Astrocyte of the cerebellum (primary cell): Measurements from ENCODE around the gene PLXNA2.
A peak's percentile ranks its signal among the peaks of the same experiment; 100 is the strongest.

Experiments
- DNase-seq: peaks from one replicate; pipeline ENCODE4 v3.0.0-alpha.2; 2011; ENCODE audit warnings: low read depth
- H3K4me3 ChIP-seq: 2 replicates; pipeline ENCODE4 v1.5.1; 2011; ENCODE audit warnings: mild to moderate bottlenecking, low read depth, low read length, moderate library complexity
- CTCF ChIP-seq: IDR thresholded peaks from 2 replicates; pipeline ENCODE4 v1.5.1; 2012; ENCODE audit warnings: low read length, low read depth, moderate library complexity, mild to moderate bottlenecking; ENCODE audit errors: missing control alignments
- in situ Hi-C: cut with HindIII; loops from 2 replicates; pipeline ENCODE4 v1.10.0; 2017; ENCODE audit warnings: low sequenced_read_pairs

Gene PLXNA2

GRCh38 chr1:208047476-208047934, 196.7 kb downstream of the PLXNA2 start:
- in situ Hi-C loops = no loop called here
- DNase-seq = peak; percentile 56

GRCh38 chr1:208045463-208046260, 198.5 kb downstream of the PLXNA2 start:
- in situ Hi-C loops = no loop called here
- TF ChIP-seq CTCF = peak; percentile 31
- no peak overlapping the region for H3K4me3 ChIP-seq
- DNase-seq = no peak

More at GRCh38 chr1:208047476-208047934, 196.7 kb downstream of the PLXNA2 start:
- no peak for TF ChIP-seq CTCF
- no peak overlapping the region for H3K4me3 ChIP-seq

- in situ Hi-C loops = no loop called here
- no peak for DNase-seq
- TF ChIP-seq CTCF = no peak
- no peak overlapping the region for H3K4me3 ChIP-seq
These were observed 199.4 kb downstream of the PLXNA2 start for GRCh38 chr1:208044589-208045462.

- no peak for TF ChIP-seq CTCF
- in situ Hi-C loops = no loop called here
- DNase-seq = no peak
- H3K4me3 ChIP-seq = no peak overlapping the region
These were observed 200.4 kb downstream of the PLXNA2 start for GRCh38 chr1:208043691-208044181.

GRCh38 chr1:208042868-208043267, 201.3 kb downstream of the PLXNA2 start:
- DNase-seq = no peak
- no peak overlapping the region for H3K4me3 ChIP-seq
- in situ Hi-C loops = no loop called here
- TF ChIP-seq CTCF = no peak

GRCh38 chr1:208042041-208042615, 202.1 kb downstream of the PLXNA2 start:
- in situ Hi-C loops = no loop called here
- no peak for TF ChIP-seq CTCF
- no peak overlapping the region for H3K4me3 ChIP-seq
- DNase-seq = no peak
